CD4-positive, alpha-beta T cell treated with Interleukin-21 for 1 hour (primary cell): ENCODE results near the gene LPIN1.

Experiments used
- DNase-seq: peaks from one replicate; pipeline ENCODE4 v3.0.0-alpha.2; 2020

Gene LPIN1

DNA sequence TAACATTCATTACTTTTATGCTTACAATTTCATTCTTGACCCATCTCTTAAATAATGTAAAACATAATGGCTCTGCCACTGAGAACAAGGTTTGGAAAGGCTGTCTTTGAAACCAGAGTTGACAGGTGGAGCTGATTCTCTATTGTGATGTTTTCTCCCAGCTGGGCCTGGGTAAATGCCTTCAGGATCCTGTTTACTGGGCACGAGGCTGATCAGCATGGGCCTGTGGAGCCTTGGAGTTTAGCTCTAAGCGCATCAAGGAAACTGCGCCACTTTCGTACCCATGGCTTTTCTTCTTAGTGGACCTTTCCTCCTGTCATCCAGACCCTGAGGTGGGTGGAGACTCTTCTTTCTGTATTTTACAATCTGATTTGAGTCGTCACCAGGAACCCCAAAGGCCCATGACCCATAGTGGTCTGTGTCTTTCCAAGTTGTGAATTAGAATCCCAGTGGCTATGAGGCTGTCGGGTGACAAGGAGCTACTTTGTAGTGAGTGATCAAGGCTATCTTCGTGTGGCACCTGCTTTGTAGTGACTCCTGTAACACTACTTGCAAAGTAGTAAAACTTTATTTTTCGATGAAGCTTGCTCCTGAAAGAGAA, 123.1 kb downstream of the LPIN1 start:
- DNase-seq, result no peak

DNA sequence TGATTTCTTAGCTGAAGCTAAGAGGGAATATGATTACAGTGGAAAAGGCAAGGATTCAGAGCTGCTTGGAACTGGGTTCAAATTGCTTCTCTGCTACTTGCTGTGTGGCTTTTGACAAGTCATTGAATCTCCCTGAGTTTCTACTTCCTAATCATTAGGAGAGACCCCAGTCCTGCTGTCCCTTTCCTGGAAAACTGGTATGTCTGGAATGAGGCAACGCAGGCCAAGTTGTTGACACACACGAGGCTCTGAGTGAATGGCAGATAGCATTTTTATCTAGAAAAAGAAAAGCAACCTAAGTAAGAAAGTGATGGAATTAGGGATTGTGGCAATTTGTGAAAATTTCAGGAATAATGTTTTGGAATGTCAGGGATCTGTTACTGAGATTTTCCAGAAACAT, 123.6 kb downstream of the LPIN1 start:
- no peak for DNase-seq

DNA sequence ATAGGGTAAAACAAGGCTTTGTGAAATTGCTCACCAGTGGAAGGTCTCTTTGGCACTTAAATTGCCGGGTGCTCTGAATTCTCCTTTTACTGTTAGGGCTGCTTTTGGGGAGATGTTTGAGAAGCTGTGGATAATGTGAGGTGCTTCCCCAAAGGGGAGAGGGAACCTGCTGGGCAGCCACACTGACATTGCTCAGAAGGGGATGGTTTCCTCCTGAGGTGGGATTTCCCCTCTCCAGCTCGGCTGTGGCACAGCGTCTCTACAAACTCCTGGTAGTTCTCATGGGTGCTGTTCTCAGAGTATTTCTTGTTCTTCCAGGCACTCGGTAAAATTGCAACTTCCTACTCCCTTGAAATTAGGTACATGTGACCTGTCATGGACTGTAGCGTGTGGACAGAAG, 124.2 kb downstream of the LPIN1 start:
- no peak for DNase-seq

DNA sequence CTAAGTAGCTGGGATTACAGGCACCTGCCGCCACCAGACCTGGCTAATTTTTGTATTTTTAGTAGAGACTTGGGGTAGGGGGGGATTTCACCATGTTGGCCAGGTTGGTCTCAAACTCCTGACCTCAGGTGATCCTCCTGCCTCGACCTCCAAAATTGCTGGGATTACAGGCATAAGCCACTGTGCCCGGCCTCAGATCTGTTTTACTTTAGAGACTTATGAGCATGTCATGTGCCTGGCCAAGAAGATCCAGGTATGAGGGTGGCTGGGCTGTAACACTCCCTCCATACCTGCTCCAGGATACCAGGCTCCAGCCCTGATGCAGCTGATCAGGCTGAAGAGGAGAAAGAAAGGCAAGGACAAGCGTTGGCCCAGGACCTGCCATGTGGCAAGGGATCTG, 125.0 kb downstream of the LPIN1 start:
- DNase-seq, result no peak

DNA sequence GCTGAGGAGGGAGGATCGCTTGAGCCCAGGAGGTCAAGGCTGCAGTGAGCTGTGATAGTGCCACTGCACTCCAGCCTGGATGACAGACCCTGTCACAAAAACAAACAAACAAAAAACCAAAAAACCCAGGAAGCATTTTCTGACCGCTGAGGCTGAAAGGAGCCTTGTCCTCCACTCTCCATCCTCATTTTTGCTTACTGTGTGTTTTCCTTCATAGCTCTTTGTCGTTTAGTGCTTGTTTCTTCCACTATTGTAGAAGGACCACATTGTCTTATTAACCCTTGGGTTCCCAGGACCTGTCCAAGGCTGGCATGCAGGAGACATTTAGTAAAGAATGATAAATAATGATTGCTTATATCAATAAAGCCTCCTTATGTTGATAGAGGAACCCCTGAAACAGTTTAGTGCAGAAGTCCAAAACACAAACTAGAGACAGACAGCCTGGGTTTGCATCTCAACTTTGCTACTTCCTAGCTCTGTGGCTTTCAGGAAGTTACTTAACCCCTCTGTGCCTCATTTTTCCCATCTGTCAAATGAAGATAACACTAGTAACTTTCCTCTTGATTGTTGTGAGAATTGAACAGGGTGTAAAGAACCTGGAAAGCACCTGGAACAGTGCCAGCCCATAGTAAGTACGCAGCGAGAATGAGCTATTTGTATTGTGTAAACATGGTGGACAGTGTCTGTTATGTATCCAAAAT, 126.0 kb downstream of the LPIN1 start:
- DNase-seq, result peak; percentile 13

DNA sequence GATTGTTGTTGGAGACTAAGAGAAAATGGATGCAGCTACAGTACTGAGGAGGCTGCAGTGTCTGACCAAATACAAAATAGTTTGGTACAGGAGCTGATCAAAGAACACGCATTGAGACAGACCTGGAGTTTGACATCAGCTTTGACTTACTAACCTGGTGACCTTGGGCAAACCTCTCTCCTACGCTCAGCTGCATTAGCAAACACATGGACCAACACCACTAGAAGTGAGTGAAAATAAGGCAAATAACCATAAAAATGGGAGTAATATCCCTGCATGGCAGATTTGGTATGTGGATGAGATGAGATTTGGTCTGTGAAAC, 126.5 kb downstream of the LPIN1 start:
- DNase-seq, result no peak

DNA sequence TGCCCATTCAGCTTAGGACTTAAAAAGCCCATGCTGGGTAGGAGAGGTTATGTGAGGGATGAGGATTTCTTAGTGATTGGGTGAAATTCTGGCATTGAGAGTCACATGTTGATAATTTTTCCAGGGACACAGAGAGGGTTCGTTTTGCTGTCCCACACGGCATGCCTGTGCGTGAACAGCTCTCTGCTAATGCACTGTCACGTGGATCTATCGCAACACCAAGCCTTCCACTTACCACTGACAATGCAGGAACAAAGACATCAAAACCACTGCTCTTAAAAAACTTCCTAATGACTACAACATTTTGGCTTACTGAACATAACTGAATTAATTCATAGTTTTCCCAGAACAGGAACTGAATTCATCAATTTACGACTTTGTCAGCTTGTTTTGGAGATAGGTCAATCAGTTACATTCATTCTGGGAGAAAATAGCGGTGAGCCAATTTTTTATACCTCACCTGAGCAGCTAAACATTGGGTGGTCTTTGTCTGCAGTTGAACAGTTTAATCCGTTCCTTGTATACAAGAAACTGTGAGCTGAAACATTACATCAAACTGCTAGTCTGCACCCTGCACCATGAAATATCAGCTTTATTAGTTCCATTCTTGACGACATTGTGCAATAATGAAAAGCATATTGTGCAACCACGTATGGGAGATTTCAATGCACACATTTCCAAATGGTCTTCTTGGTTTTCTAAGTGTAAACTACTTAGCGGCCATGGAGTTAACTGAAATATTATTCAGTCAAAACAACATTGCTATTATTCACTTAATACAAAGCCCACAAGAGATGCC, 127.1 kb downstream of the LPIN1 start:
- DNase-seq, result no peak

DNA sequence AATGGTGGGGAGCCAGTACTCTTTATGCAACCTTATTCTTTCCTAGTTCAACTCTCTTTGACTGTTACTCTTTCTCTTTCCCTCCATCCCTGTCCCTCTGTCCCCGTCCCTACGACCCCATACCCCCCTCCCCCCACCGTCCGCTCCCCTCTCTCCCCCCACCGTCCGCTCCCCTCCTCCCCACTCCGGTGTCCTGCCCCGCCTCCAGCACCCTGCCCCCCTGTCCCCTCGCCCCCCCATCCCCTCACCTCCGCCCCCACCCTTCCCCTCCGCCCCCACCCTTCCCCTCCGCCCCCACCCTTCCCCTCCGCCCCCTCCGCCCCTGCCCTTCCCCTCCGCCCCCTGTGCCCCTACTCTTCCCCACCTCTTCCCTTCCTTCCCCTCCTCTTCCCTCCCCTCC, 128.4 kb downstream of the LPIN1 start:
- DNase-seq, result no peak

DNA sequence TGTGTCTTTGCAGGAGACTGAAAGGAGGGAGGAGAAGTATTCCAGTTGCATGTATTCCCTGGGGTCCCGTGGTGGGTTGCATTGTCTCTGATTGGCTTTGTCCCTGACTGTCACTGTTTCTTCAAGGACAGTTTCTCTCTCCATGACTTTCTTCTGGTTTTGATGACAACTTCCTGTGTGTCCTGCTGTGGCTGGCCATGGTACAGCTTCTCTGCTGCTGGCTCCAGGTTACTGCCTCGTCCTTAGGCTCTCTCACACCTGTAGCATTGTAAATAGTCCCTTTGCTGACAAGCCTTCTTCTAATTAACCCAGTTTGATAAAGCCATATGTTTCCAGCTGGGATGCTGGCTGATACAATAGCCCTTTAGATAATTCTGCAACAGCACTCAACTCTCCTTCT, 129.0 kb downstream of the LPIN1 start:
- no peak for DNase-seq

DNA sequence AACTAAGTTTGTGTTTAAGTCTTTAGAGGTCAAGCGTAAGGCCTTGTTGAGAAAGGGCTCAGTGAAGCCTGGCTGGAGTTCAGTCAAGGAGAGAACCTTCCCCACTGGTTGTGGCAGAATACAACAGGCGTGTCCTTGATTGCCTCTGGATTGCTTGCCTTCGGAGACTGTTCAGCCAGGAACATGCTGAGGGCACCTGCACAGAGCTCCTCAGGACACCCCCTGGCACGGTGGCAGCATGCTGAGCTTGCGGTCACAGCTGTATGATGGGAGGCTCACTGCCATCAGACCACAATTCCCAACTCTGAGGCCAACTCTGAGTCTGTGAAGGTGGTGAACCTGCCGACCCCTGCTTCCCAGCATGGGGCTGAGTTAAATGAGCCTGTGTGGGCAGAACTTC, 130.0 kb downstream of the LPIN1 start:
- no peak for DNase-seq

DNA sequence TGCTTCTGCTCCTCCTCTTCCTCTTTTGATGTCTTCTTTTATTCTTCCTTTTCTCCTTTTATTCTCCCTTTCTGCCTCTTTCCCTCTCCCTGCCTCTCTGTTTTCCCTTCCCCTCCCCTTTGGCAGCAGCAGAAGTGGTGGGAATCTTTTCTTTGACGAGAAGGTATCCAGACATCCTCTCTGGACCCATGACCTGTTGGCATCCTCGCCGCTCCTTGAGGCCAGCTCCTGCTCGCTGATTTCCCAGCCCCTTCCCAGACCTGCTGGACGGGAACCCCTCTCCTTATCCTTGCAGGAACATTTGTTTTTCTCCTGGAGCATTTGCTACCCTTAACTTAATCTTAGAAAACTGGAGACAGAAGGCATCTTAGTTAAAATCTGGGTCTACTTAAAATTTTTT, 130.5 kb downstream of the LPIN1 start:
- DNase-seq, result no peak
